B cell (primary cell): Measurements from ENCODE around the gene BHLHA9. TPM values are rescaled to one million over a fixed set of nuclear protein-coding genes. Genes with fewer than 3 reads are reported as not detected.

Experiments used
- ATAC-seq: fragments of 200-7000 bp; cut with Tn5 transposase; one replicate; pipeline ENCODE4 v1.10.0; 2021; ENCODE audit warnings: low read depth, mild to moderate bottlenecking, moderate number of reproducible peaks, moderate library complexity
- CTCF ChIA-PET: fragments of 350-600 bp; sonication (Branson Sonifier 250); formaldehyde crosslinking; loops from one replicate; lab custom pipeline; 2021; ENCODE audit warnings: antibody characterized with exemption, inconsistent platforms; lab: Charles Lee
- POLR2A ChIA-PET: fragments of 350-600 bp; sonication (Branson Sonifier 250); formaldehyde crosslinking; loops from one replicate; lab custom pipeline; 2021; ENCODE audit warnings: antibody characterized with exemption; lab: Charles Lee
- DNase-seq: peaks from one replicate; pipeline ENCODE4 v3.0.0; 2013
- H2AFZ ChIP-seq: 2 replicates; pipeline ENCODE4 v1.6.1; 2012; ENCODE audit warnings: mild to moderate bottlenecking, low read depth, low read length; ENCODE audit not compliant: insufficient read depth, poor library complexity, severe bottlenecking
- H3K27ac ChIP-seq, 2 donors: 1 replicate in 1 of 2; 2 replicates in 1 of 2; pipeline ENCODE4 v1.5.1; 2012 to 2013; ENCODE audit warnings: low read length in 2 of 2, mild to moderate bottlenecking in 2 of 2, moderate library complexity in 1 of 2
- H3K27me3 ChIP-seq, 4 experiments: fragments of 200-600 bp in 1 of 4; sonication (generic) in 1 of 4; replicated peaks in 1 of 4; 1 replicate in 2 of 4; 2 replicates in 2 of 4; pipeline versions ENCODE4 v1.6.1 to v1.7.0; 2013 to 2016; ENCODE audit warnings: low read length in 3 of 4, mild to moderate bottlenecking in 2 of 4, mixed read lengths in 1 of 4, moderate library complexity in 1 of 4; ENCODE audit not compliant: insufficient read depth in 4 of 4, control insufficient read depth in 3 of 4; ENCODE audit errors: control extremely low read depth in 1 of 4
- H3K36me3 ChIP-seq, 2 experiments: replicated peaks in 1 of 2; 1 replicate in 1 of 2; 2 replicates in 1 of 2; pipeline versions ENCODE4 v1.6.1 to v1.7.1; 2013; ENCODE audit warnings: low read length in 1 of 2; ENCODE audit not compliant: insufficient read depth in 2 of 2, control insufficient read depth in 1 of 2; ENCODE audit errors: control extremely low read depth in 1 of 2, extremely low read depth in 1 of 2
- H3K4me1 ChIP-seq, 2 donors: fragments of 200-600 bp in 1 of 2; sonication (generic) in 1 of 2; 1 replicate in 1 of 2; 2 replicates in 1 of 2; pipeline versions ENCODE4 v1.5.1 to v1.6.1; 2013 to 2017; ENCODE audit warnings: low read length in 2 of 2; ENCODE audit not compliant: control insufficient read depth in 2 of 2, insufficient read depth in 2 of 2
- H3K4me2 ChIP-seq: replicated peaks from 2 replicates; pipeline ENCODE3; 2012; ENCODE audit warnings: mild to moderate bottlenecking, low read depth, low read length; ENCODE audit not compliant: poor library complexity, severe bottlenecking
- H3K4me3 ChIP-seq, 5 experiments: fragments of 200-600 bp in 1 of 5; sonication (generic) in 1 of 5; 1 replicate in 3 of 5; 2 replicates in 2 of 5; pipeline versions ENCODE4 v1.5.1 to v1.7.0; 2011 to 2016; ENCODE audit warnings: low read length in 4 of 5, mild to moderate bottlenecking in 4 of 5, low read depth in 2 of 5, control low read depth in 1 of 5, moderate library complexity in 1 of 5; ENCODE audit not compliant: insufficient read depth in 1 of 5; ENCODE audit errors: control extremely low read depth in 1 of 5, extremely low read depth in 1 of 5
- H3K79me2 ChIP-seq: fragments of 200-600 bp; sonication (generic); one replicate; pipeline ENCODE4 v1.6.0; 2016; ENCODE audit warnings: low read length; ENCODE audit not compliant: control insufficient read depth, insufficient read depth
- H3K9ac ChIP-seq: fragments of 200-600 bp; sonication (generic); 2 replicates; pipeline ENCODE4 v1.6.1; 2017; ENCODE audit warnings: mild to moderate bottlenecking, low read length, moderate library complexity
- H3K9me3 ChIP-seq, 3 donors: one replicate each; pipeline versions ENCODE4 v1.6.1 to v1.7.1; 2013; ENCODE audit warnings: low read length in 2 of 3; ENCODE audit not compliant: control insufficient read depth in 2 of 3, insufficient read depth in 1 of 3; ENCODE audit errors: control extremely low read depth in 1 of 3
- H4K20me1 ChIP-seq: 2 replicates; pipeline ENCODE4 v1.6.0; 2012; ENCODE audit warnings: mild to moderate bottlenecking, low read length; ENCODE audit not compliant: insufficient read depth, control insufficient read depth, poor library complexity, severe bottlenecking
- H3K27ac Mint-ChIP-seq: one replicate; pipeline ENCODE4 v1.8.0; 2021; ENCODE audit warnings: mixed read lengths
- H3K27me3 Mint-ChIP-seq: one replicate; pipeline ENCODE4 v1.8.0; 2021; ENCODE audit warnings: mixed read lengths
- H3K4me1 Mint-ChIP-seq: one replicate; pipeline ENCODE4 v1.8.0; 2021; ENCODE audit warnings: mixed read lengths
- H3K4me3 Mint-ChIP-seq: one replicate; pipeline ENCODE4 v1.8.0; 2021; ENCODE audit warnings: mixed read lengths
- H3K9me3 Mint-ChIP-seq: one replicate; pipeline ENCODE4 v1.8.0; 2022; ENCODE audit warnings: mixed read lengths; ENCODE audit not compliant: insufficient read depth
- EZH2 ChIP-seq: IDR thresholded peaks from 2 replicates; pipeline ENCODE4 v1.6.1; 2012; ENCODE audit warnings: borderline replicate concordance, low read depth, mild to moderate bottlenecking, moderate library complexity, low read length; ENCODE audit not compliant: insufficient read depth, poor library complexity, severe bottlenecking
- WGBS: methylation state at CpG from one replicate; pipeline ENCODE4 v1.1.5; 2013; ENCODE audit warnings: missing lambda C conversion rate; ENCODE audit not compliant: insufficient coverage; 5-methylcytosine and 5-hydroxymethylcytosine counted together
- intact Hi-C: fragments of 100-400 bp; cut with micrococcal nuclease; formaldehyde crosslinking; loops from one replicate; pipeline ENCODE4 v1.10.0; 2022
- polyA plus RNA-seq: library from polyadenylated mRNA; depleted of rRNA; stranded (reverse); fragments of >200 nt; gene quantifications from 2 replicates; pipeline ENCODE4 v1.2.3, GENCODE V29; 2012
- total RNA-seq, 2 donors: library from RNA; stranded (reverse); fragments of 120-200 nt in 1 of 2; gene quantifications; 1 replicate in 1 of 2; 2 replicates in 1 of 2; pipeline versions ENCODE4 v1.2.3 to v1.2.4, GENCODE V29; 2013 to 2022
- TF ChIP-seq, protein P1 (sequence below): fragments of 200-600 bp; IDR thresholded peaks from one replicate; pipeline ENCODE4 v1.8.0; 2022; ENCODE audit warnings: antibody characterized with exemption, mild to moderate bottlenecking

Gene BHLHA9
- total and polyA plus RNA-seq, 2 donors (not counting 1 experiment from before 2014, with no cell fraction given), result not detected

DNA sequence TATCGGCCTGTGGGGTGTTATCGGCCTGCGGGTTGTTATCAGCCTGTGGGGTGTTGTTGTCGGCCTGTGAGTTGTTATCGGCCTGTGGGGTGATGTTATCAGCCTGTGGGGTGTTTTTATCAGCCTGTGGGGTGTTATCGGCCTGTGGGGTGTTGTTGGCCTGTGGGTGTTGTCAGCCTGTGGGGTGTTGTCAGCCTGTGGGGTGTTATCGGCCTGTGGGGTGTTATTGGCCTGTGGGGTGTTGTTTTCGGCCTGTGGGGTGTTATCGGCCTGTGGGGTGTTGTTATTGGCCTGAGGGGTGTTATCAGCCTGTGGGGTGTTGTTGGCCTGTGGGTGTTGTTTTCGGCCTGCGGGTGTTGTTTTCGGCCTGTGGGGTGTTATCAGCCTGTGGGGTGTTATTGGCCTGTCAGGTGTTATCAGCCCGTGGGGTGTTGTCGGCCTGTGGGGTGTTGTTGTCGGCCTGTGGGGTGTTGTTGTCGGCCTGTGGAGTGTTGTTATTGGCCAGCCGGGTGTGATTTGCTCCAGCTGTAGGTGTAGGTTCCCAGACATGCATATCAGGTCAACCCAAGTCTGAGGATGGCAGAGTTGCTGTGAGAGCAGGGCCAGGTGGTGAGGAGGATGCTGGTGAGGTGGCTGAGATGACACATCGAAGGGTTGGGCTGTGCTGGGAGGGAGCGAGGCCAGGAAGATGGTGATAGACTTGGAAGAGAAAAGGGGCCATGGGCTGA, 16.3 kb downstream of the BHLHA9 start:
- Mint-ChIP-seq H3K27ac (no peak overlapping the region), H3K4me3 (no peak overlapping the region), H3K4me1 (no peaks in the 10 kb centered on the region), H3K9me3 (no peaks in the 10 kb centered on the region), H3K27me3 (no peaks in the 10 kb centered on the region)
- intact Hi-C loops, result no loop called here
- Histone ChIP-seq H2AFZ (no peak overlapping the region), H3K9me3 (no peaks in the 10 kb centered on the region), H3K27ac (no peak overlapping the region), H3K4me1 (no peaks in the 10 kb centered on the region), H3K27me3 (no peaks in the 10 kb centered on the region), H4K20me1 (no peaks in the 10 kb centered on the region), H3K36me3 (no peaks in the 10 kb centered on the region), H3K79me2 (no peaks in the 10 kb centered on the region), H3K4me3 (no peak overlapping the region), H3K4me2 (no peak overlapping the region), H3K9ac (no peak overlapping the region)
- ChIA-PET CTCF (no interaction called here), POLR2A (no interaction called here)
- TF ChIP-seq EZH2, result no peak
- TF ChIP-seq, protein P1, sequence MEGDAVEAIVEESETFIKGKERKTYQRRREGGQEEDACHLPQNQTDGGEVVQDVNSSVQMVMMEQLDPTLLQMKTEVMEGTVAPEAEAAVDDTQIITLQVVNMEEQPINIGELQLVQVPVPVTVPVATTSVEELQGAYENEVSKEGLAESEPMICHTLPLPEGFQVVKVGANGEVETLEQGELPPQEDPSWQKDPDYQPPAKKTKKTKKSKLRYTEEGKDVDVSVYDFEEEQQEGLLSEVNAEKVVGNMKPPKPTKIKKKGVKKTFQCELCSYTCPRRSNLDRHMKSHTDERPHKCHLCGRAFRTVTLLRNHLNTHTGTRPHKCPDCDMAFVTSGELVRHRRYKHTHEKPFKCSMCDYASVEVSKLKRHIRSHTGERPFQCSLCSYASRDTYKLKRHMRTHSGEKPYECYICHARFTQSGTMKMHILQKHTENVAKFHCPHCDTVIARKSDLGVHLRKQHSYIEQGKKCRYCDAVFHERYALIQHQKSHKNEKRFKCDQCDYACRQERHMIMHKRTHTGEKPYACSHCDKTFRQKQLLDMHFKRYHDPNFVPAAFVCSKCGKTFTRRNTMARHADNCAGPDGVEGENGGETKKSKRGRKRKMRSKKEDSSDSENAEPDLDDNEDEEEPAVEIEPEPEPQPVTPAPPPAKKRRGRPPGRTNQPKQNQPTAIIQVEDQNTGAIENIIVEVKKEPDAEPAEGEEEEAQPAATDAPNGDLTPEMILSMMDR, result no peak
- ATAC-seq, result no peak
- no peak for DNase-seq
- 80% methylated on average over 19 of the region's 19 CpGs for WGBS

DNA sequence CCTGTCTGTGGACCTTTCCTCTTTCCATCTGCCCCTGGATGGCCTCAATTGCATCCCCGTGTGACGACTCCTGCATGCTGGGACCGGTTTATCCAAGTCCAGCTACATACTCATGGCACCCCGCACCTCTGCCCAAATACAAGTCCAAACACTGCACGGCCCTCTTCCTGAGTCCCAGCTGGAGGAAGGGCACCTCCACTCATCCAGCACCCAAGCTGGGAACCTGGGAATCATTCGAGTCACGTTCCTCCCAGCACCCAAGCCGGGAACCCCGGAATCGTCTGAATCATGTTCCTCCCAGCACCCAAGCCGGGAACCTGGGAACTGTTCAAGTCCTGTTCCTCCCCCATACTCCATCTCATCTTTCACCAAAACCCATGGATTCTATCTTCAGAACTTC, 19.5 kb downstream of the BHLHA9 start:
- H2AFZ ChIP-seq, result no peak overlapping the region
- H3K27ac Mint-ChIP-seq, result no peak overlapping the region
- H3K4me3 ChIP-seq, result no peak overlapping the region
- H3K27ac ChIP-seq, result no peak overlapping the region
- ATAC-seq (no peak), DNase-seq (no peak)
- H3K9me3 ChIP-seq, result peaks cover 0 to 3% (median 0%) of the 10 kb centered on the region in 3 donors
- no peak overlapping the region for H3K9ac ChIP-seq
- ChIA-PET CTCF (no interaction called here), POLR2A (no interaction called here)
- peaks cover 11% of the 10 kb centered on the region for H3K4me1 Mint-ChIP-seq
- no peaks in the 10 kb centered on the region for H3K27me3 ChIP-seq
- H4K20me1 ChIP-seq, result no peaks in the 10 kb centered on the region
- H3K27me3 Mint-ChIP-seq, result no peaks in the 10 kb centered on the region
- H3K9me3 Mint-ChIP-seq, result no peaks in the 10 kb centered on the region
- TF ChIP-seq EZH2, result no peak
- TF ChIP-seq, protein P1, result no peak
- H3K79me2 ChIP-seq, result no peaks in the 10 kb centered on the region
- WGBS, result 86% methylated on average over 11 of the region's 11 CpGs
- no peak overlapping the region for H3K4me3 Mint-ChIP-seq
- no peak overlapping the region for H3K4me2 ChIP-seq
- peaks cover 7 to 12% of the 10 kb centered on the region in 2 donors for H3K4me1 ChIP-seq
- intact Hi-C loops, result no loop called here
- no peaks in the 10 kb centered on the region for H3K36me3 ChIP-seq
